ENCODE results near the gene NBAS. TPM values are rescaled to one million over a fixed set of nuclear protein-coding genes. Genes with fewer than 3 reads are reported as not detected.

The NBAS gene
- total RNA-seq, 2 donors from 2014 or later, result 31.5 to 32.0 TPM

DNA sequence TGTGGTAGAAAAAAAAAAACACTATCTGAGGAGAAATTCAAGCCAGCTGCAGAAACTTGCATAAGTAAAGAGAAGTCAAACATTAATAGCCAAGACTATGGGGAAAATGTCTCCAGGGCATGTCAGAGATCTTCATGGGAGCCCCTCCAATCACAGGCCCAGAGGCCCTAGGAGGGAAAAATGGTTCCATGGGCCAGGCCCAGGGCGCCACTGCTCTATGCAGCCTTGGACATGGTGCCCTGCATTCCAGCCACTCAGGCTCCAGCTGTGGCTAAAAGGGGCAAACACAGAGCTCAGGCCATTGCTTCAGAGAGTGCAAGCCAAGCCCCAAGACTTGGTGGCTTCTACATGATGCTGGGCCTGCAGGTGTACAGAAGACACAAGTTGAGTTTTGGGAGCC, 354.7 kb downstream of the NBAS start:
- no peak for DNase-seq (ENCODE audit: low spot score)
- TF ChIP-seq, protein P1, sequence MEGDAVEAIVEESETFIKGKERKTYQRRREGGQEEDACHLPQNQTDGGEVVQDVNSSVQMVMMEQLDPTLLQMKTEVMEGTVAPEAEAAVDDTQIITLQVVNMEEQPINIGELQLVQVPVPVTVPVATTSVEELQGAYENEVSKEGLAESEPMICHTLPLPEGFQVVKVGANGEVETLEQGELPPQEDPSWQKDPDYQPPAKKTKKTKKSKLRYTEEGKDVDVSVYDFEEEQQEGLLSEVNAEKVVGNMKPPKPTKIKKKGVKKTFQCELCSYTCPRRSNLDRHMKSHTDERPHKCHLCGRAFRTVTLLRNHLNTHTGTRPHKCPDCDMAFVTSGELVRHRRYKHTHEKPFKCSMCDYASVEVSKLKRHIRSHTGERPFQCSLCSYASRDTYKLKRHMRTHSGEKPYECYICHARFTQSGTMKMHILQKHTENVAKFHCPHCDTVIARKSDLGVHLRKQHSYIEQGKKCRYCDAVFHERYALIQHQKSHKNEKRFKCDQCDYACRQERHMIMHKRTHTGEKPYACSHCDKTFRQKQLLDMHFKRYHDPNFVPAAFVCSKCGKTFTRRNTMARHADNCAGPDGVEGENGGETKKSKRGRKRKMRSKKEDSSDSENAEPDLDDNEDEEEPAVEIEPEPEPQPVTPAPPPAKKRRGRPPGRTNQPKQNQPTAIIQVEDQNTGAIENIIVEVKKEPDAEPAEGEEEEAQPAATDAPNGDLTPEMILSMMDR (IDR thresholded peaks at IDR 0.05), result no peak
- Histone ChIP-seq H3K4me3 (no peak overlapping the region), H3K9me3 (no peaks in the 10 kb centered on the region), H3K27me3 (replicated peaks; ENCODE audit: insufficient read depth) (no peaks in the 10 kb centered on the region), H3K36me3 (no peaks in the 10 kb centered on the region), H3K4me1 (ENCODE audit: control insufficient read depth in 1 of 2, low read depth in 2 of 2) (no peaks in the 10 kb centered on the region), H3K27ac (no peak overlapping the region)
- ATAC-seq (ENCODE audit: insufficient number of reproducible peaks, low FRiP score, low read depth), result no peak

GRCh38 chr2:15205562-15205961, 355.6 kb downstream of the NBAS start:
- DNase-seq (ENCODE audit: low spot score), result no peak
- Histone ChIP-seq H3K27ac (no peak overlapping the region), H3K36me3 (no peaks in the 10 kb centered on the region), H3K27me3 (replicated peaks; ENCODE audit: insufficient read depth) (no peaks in the 10 kb centered on the region), H3K9me3 (no peaks in the 10 kb centered on the region), H3K4me3 (no peak overlapping the region), H3K4me1 (ENCODE audit: control insufficient read depth in 1 of 2, low read depth in 2 of 2) (no peaks in the 10 kb centered on the region)
- TF ChIP-seq, protein P1 (IDR thresholded peaks at IDR 0.05), result no peak
- ATAC-seq (ENCODE audit: insufficient number of reproducible peaks, low FRiP score, low read depth), result no peak

DNA sequence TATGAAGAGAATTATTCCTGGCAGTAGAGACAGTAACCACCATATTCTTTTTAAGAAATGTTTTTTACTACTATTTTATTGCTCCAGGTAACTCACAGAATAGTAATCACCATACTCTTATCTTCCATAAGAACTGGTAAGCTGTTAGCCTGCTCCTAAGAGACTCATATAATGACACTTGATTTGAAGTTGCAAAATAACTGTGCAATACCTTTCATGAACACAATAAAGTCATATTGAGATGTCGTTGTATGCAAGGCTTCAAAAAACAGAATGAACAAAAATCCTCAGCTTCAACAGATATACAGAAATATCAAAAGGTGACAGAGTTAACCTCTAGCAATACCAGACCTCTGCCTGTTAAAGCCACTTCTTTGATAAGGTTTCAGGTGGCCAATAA, 360.1 kb downstream of the NBAS start:
- TF ChIP-seq, protein P1 (IDR thresholded peaks at IDR 0.05), result no peak
- DNase-seq (ENCODE audit: low spot score), result no peak
- no peaks in the 10 kb centered on the region for H3K4me1 ChIP-seq (ENCODE audit: control insufficient read depth in 1 of 2, low read depth in 2 of 2)
- H3K36me3 ChIP-seq, result no peaks in the 10 kb centered on the region
- no peaks in the 10 kb centered on the region for H3K27me3 ChIP-seq (replicated peaks; ENCODE audit: insufficient read depth)
- H3K4me3 ChIP-seq, result no peak overlapping the region
- H3K27ac ChIP-seq, result no peak overlapping the region
- no peaks in the 10 kb centered on the region for H3K9me3 ChIP-seq
- no peak for ATAC-seq (ENCODE audit: insufficient number of reproducible peaks, low FRiP score, low read depth)

- no peak overlapping the region for H3K27ac ChIP-seq
- TF ChIP-seq, protein P1 (IDR thresholded peaks at IDR 0.05), result no peak
- H3K4me1 ChIP-seq (ENCODE audit: control insufficient read depth in 1 of 2, low read depth in 2 of 2), result no peaks in the 10 kb centered on the region
- no peaks in the 10 kb centered on the region for H3K36me3 ChIP-seq
- ATAC-seq (ENCODE audit: insufficient number of reproducible peaks, low FRiP score, low read depth) (no peak), DNase-seq (ENCODE audit: low spot score) (no peak)
- H3K4me3 ChIP-seq, result no peak overlapping the region
- no peaks in the 10 kb centered on the region for H3K27me3 ChIP-seq (replicated peaks; ENCODE audit: insufficient read depth)
- no peaks in the 10 kb centered on the region for H3K9me3 ChIP-seq
Observed at GRCh38 chr2:15200581-15200980, 360.6 kb downstream of the NBAS start.

- Histone ChIP-seq H3K36me3 (no peaks in the 10 kb centered on the region), H3K27ac (no peak overlapping the region), H3K27me3 (replicated peaks; ENCODE audit: insufficient read depth) (no peaks in the 10 kb centered on the region), H3K4me1 (ENCODE audit: control insufficient read depth in 1 of 2, low read depth in 2 of 2) (no peaks in the 10 kb centered on the region), H3K4me3 (no peak overlapping the region), H3K9me3 (no peaks in the 10 kb centered on the region)
- ATAC-seq (ENCODE audit: insufficient number of reproducible peaks, low FRiP score, low read depth), result no peak
- no peak for DNase-seq (ENCODE audit: low spot score)
- TF ChIP-seq, protein P1 (IDR thresholded peaks at IDR 0.05), result no peak
Observed at GRCh38 chr2:15198051-15198450, 363.1 kb downstream of the NBAS start.

All from thoracic aorta (tissue), 2 donors.